PFSK-1 (cell line): Measurements from ENCODE around the gene ZNF592.

Experiments
- FOXP2 ChIP-seq: optimal IDR thresholded peaks from 2 replicates; pipeline ENCODE3; 2011; ENCODE audit warnings: borderline replicate concordance, control low read depth, inconsistent platforms; ENCODE audit not compliant: insufficient read depth; ENCODE audit errors: extremely low read length, extremely low read depth
- POLR2AphosphoS5 ChIP-seq: IDR thresholded peaks from 2 replicates; pipeline ENCODE4 v1.6.1; 2012; ENCODE audit warnings: low read depth, mild to moderate bottlenecking, control low read depth, low read length, moderate library complexity

GRCh38 chr15:84764585-84764984 is 16.2 kb downstream of the ZNF592 start:
- TF ChIP-seq FOXP2 (no peak), POLR2AphosphoS5 (no peak)
